T-cell (primary cell): ENCODE measurements around the gene MPHOSPH10. TPM values are rescaled to one million over a fixed set of nuclear protein-coding genes. Genes with fewer than 3 reads are reported as not detected.
"Not testable (repeated sequence)": the region's sequence is repeated elsewhere in the genome, so short reads cannot be mapped to it uniquely, and the experiment has no call there.

Source experiments
- ATAC-seq, 4 experiments: fragments of 200-7000 bp in 3 of 4; fragments of 150-1000 bp in 1 of 4; cut with Tn5 transposase; replicated peaks in 1 of 4; 1 replicate in 3 of 4; 2 replicates in 1 of 4; pipeline ENCODE4 v1.10.0; 2021; ENCODE audit warnings: moderate library complexity in 3 of 4, mild to moderate bottlenecking in 2 of 4, moderate number of reproducible peaks in 1 of 4
- CTCF ChIA-PET, 2 donors: fragments of 300-600 bp; sonication (Branson Sonifier 250); formaldehyde crosslinking; loops; one replicate each; lab custom pipeline; 2022; ENCODE audit warnings: antibody characterized with exemption in 2 of 2; lab: Charles Lee
- POLR2A ChIA-PET, 2 donors: fragments of 300-600 bp; sonication (Branson Sonifier 250); formaldehyde crosslinking; loops; one replicate each; lab custom pipeline; 2022; ENCODE audit warnings: antibody characterized with exemption in 2 of 2; lab: Charles Lee
- DNase-seq, 35 experiments: peaks; one replicate each; pipeline versions ENCODE4 v3.0.0 to v3.0.0-alpha.2; 2013 to 2023
- H3K27ac ChIP-seq: one replicate; pipeline ENCODE4 v1.5.1; 2013; ENCODE audit warnings: low read length
- H3K27me3 ChIP-seq, 2 experiments: replicated peaks in 1 of 2; 1 replicate in 1 of 2; 2 replicates in 1 of 2; pipeline versions ENCODE4 v1.6.1 to v1.7.0; 2013; ENCODE audit warnings: low read length in 1 of 2, mixed read lengths in 1 of 2; ENCODE audit not compliant: control insufficient read depth in 2 of 2, insufficient read depth in 2 of 2; ENCODE audit errors: extremely low read depth in 1 of 2
- H3K36me3 ChIP-seq, 2 donors: 1 replicate in 1 of 2; 2 replicates in 1 of 2; pipeline versions ENCODE4 v1.6.1 to v1.7.0; 2013; ENCODE audit warnings: low read length in 1 of 2; ENCODE audit not compliant: control insufficient read depth in 2 of 2, insufficient read depth in 1 of 2; ENCODE audit errors: extremely low read depth in 1 of 2
- H3K4me1 ChIP-seq, 2 experiments: 1 replicate in 1 of 2; 2 replicates in 1 of 2; pipeline versions ENCODE4 v1.6.1 to v1.7.0; 2013; ENCODE audit warnings: low read length in 2 of 2, mixed read lengths in 1 of 2; ENCODE audit not compliant: insufficient read depth in 2 of 2, control insufficient read depth in 1 of 2; ENCODE audit errors: extremely low read depth in 1 of 2
- H3K4me3 ChIP-seq, 2 donors: 1 replicate in 1 of 2; 2 replicates in 1 of 2; pipeline versions ENCODE4 v1.5.1 to v1.7.0; 2013; ENCODE audit warnings: mild to moderate bottlenecking in 2 of 2, low read length in 1 of 2, moderate library complexity in 1 of 2; ENCODE audit not compliant: control insufficient read depth in 1 of 2; ENCODE audit errors: extremely low read depth in 1 of 2
- H3K9me3 ChIP-seq: 2 replicates; pipeline ENCODE4 v1.7.0; 2013
- H3K27ac Mint-ChIP-seq, 2 donors: one replicate each; pipeline ENCODE4 v1.8.0; 2020 to 2021; ENCODE audit warnings: mild to moderate bottlenecking in 2 of 2, mixed read lengths in 2 of 2
- H3K27me3 Mint-ChIP-seq, 2 donors: one replicate each; pipeline ENCODE4 v1.8.0; 2021 to 2022; ENCODE audit warnings: mixed read lengths in 2 of 2
- H3K36me3 Mint-ChIP-seq: one replicate; pipeline ENCODE4 v1.8.0; 2021; ENCODE audit warnings: mixed read lengths
- H3K4me1 Mint-ChIP-seq, 3 donors: one replicate each; pipeline ENCODE4 v1.8.0; 2020 to 2022; ENCODE audit warnings: mixed read lengths in 3 of 3, mild to moderate bottlenecking in 1 of 3
- H3K4me3 Mint-ChIP-seq, 3 donors: one replicate each; pipeline ENCODE4 v1.8.0; 2020 to 2022; ENCODE audit warnings: mild to moderate bottlenecking in 3 of 3, mixed read lengths in 3 of 3, moderate library complexity in 3 of 3
- H3K9me3 Mint-ChIP-seq, 3 donors: one replicate each; pipeline ENCODE4 v1.8.0; 2020 to 2022; ENCODE audit warnings: mixed read lengths in 3 of 3
- WGBS: methylation state at CpG from one replicate; pipeline ENCODE4 v1.1.5; 2013; ENCODE audit warnings: missing lambda C conversion rate; ENCODE audit not compliant: insufficient coverage; 5-methylcytosine and 5-hydroxymethylcytosine counted together
- total RNA-seq, 35 experiments: library from RNA in 6 of 35; stranded (reverse) in 6 of 35; fragments of 120-200 nt in 1 of 35; gene quantifications; one replicate each; pipeline versions ENCODE4 v1.2.1 to v1.2.4 and lab custom pipeline; 2013 to 2026

MPHOSPH10 gene
- total RNA-seq, 5 donors from 2014 or later (not counting 1 experiment from before 2014, with no cell fraction given), result 34.8 to 49.6 (median 39.9) TPM

DNA sequence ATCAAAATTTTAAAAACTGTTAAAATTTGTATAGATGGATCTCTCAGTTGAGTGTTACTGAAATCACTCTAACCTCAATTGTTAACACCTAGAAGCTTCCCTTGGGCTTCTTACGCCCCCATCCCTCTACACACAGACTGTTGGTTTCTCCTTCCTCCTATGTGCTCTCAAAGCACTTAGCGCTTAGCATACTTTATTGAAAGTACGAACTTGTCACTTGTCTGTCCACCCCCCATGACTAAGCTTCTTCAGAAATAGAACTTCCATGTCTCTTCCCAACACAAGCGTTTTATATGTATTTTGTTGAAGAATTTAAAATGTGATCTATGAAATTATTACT lies 441 bp downstream of the MPHOSPH10 start:
- ATAC-seq (peak in 1 of 4 experiments; percentile 8), DNase-seq (peak in 2 of 35 experiments; percentile 4 to 40)
- 0% methylated on average over 1 of the region's 4 CpGs for WGBS
- no peaks in the 10 kb centered on the region for H3K27me3 ChIP-seq
- CTCF ChIA-PET, result interaction anchor here in 1 of 2 donors (0.6 to 1.6 kb wide), 6 partner anchors 59 to 212 kb away, joined by 3 to 6 read pairs (median 5); partner anchors contain the start of genes NAGK, PAIP2B and ZNF638
- Mint-ChIP-seq H3K9me3 (no peaks in the 10 kb centered on the region), H3K27me3 (no peaks in the 10 kb centered on the region), H3K4me1 (peaks cover 19 to 23% (median 19%) of the 10 kb centered on the region in 3 donors), H3K27ac (no peak overlapping the region), H3K36me3 (peaks cover 8% of the 10 kb centered on the region), H3K4me3 (no peak overlapping the region)
- peaks cover 2 to 15% of the 10 kb centered on the region in 2 donors for H3K36me3 ChIP-seq
- peak overlapping the region; percentile 85 to 98 for H3K4me3 ChIP-seq
- peaks cover 17 to 20% of the 10 kb centered on the region in 2 experiments for H3K4me1 ChIP-seq
- peak overlapping the region; percentile 77 for H3K27ac ChIP-seq
- POLR2A ChIA-PET, result interaction anchor here (0.6 to 3.1 kb wide), 6 partner anchors 59 to 838 kb away, joined by 3 to 20 read pairs (median 4); partner anchors contain the start of genes NAGK (in 1 of the 2), PAIP2B (in 1 of the 2) and ZNF638 (in 1 of the 2)
- no peaks in the 10 kb centered on the region for H3K9me3 ChIP-seq

DNA sequence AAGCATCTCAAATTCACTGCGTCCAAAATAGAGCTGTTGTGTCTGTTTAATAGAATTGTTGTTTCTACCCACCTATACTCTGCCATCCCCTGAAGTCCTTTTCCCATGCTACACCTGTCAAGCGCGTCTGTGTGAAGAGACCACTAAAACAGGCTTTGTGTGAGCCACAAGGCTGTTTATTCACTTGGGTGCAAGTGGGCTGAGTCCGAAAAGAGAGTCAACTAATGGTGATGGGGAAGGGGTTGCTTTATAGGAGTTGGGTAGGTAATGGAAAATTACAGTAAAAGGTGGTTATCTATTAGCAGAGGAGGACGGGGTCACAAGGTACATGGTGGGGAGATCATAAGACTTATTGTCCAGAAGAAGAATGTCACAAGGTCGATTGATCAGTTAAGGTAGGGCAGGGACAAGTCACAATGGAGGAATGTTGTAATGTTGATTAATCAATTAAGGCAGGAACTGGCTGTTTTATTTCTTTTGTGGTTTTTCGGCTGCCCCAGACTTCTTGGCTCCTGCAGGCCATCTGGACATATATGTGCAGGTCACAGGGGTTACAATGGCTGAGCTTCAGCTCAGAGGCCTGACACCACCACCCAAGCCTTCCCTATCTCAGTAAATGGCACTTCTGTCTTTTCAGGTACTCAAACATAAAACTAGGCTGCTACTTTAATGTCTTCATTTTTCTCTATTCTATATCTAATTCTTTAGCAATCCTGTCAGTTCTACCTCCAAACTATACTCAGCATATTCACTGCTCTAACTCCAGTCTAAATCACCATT lies 1.1 kb downstream of the MPHOSPH10 start:
- H3K4me3 Mint-ChIP-seq, H3K36me3 Mint-ChIP-seq, H3K27me3 ChIP-seq, H3K27ac Mint-ChIP-seq, ATAC-seq, H3K27me3 Mint-ChIP-seq, DNase-seq, H3K9me3 ChIP-seq, H3K9me3 Mint-ChIP-seq: not testable (repeated sequence)
- Histone ChIP-seq H3K4me1 (peaks cover 17 to 20% of the 10 kb centered on the region in 2 experiments), H3K27ac (peak overlapping the region; percentile 77), H3K36me3 (peaks cover 0 to 22% of the 10 kb centered on the region in 2 donors), H3K4me3 (peak overlapping the region; percentile 85 to 98)
- H3K4me1 Mint-ChIP-seq, result peaks cover 18 to 23% (median 19%) of the 10 kb centered on the region in 3 donors
- ChIA-PET CTCF (interaction anchor here in 1 of 2 donors (0.9 to 1.6 kb wide), 5 partner anchors 60 to 200 kb away, joined by 3 to 6 read pairs (median 5); partner anchors contain the start of genes NAGK, PAIP2B and ZNF638), POLR2A (interaction anchor here (0.6 to 3.1 kb wide), 5 partner anchors 60 to 839 kb away, joined by 3 to 20 read pairs (median 5); partner anchors contain the start of genes NAGK (in 1 of the 2) and PAIP2B (in 1 of the 2))
- 86% methylated on average over 2 of the region's 7 CpGs for WGBS

- H3K4me3 Mint-ChIP-seq, result no peak overlapping the region
- no peaks in the 10 kb centered on the region for H3K27me3 ChIP-seq
- H3K27ac Mint-ChIP-seq, result no peak overlapping the region
- peaks cover 8 to 12% (median 12%) of the 10 kb centered on the region in 3 donors for H3K4me1 Mint-ChIP-seq
- H3K36me3 ChIP-seq, result peaks cover 0 to 38% of the 10 kb centered on the region in 2 donors
- H3K9me3 Mint-ChIP-seq, result no peaks in the 10 kb centered on the region
- H3K36me3 Mint-ChIP-seq, result peaks cover 20% of the 10 kb centered on the region
- ChIA-PET POLR2A (no interaction called here), CTCF (no interaction called here)
- no peaks in the 10 kb centered on the region for H3K9me3 ChIP-seq
- no peak for DNase-seq
- peaks cover 17% of the 10 kb centered on the region in 2 experiments for H3K4me1 ChIP-seq
- no peak overlapping the region for H3K27ac ChIP-seq
- H3K4me3 ChIP-seq, result no peak overlapping the region
- no peak for ATAC-seq
- no peaks in the 10 kb centered on the region for H3K27me3 Mint-ChIP-seq
Observed at GRCh38 chr2:71133603-71134002, 3.2 kb downstream of the MPHOSPH10 start.

DNA sequence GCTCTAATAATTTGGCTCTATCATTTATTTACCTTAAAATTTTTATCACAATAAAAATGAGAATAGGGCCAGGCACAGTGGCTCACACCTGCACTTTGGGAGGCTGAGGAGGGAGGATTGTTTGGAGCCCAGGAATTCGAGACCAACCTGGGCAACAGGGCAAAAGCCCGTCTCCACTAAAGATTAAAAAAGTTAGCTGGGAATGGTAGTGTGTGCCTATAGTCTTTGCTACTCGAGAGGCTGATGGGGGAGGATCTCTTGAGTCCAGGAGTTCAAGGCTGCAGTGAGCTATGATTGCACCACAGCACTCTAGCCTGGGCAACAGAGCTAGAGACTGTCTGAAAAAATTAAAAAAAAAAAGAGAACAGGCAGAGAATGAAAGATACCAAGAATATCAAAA lies 5.7 kb downstream of the MPHOSPH10 start:
- Histone ChIP-seq H3K36me3 (peaks cover 0 to 61% of the 10 kb centered on the region in 2 donors), H3K27me3 (no peaks in the 10 kb centered on the region), H3K4me3 (no peak overlapping the region), H3K9me3 (no peaks in the 10 kb centered on the region), H3K4me1 (peaks cover 5 to 9% of the 10 kb centered on the region in 2 experiments), H3K27ac (no peak overlapping the region)
- Mint-ChIP-seq H3K36me3 (peaks cover 40% of the 10 kb centered on the region), H3K27me3 (no peaks in the 10 kb centered on the region), H3K27ac (no peak overlapping the region), H3K9me3 (no peaks in the 10 kb centered on the region), H3K4me1 (no peaks in the 10 kb centered on the region), H3K4me3 (no peak overlapping the region)
- no peak for ATAC-seq
- DNase-seq, result no peak
- CTCF ChIA-PET, result no interaction called here
- no CpG with 5 or more reads among the region's 3 CpGs for WGBS
- POLR2A ChIA-PET, result no interaction called here

DNA sequence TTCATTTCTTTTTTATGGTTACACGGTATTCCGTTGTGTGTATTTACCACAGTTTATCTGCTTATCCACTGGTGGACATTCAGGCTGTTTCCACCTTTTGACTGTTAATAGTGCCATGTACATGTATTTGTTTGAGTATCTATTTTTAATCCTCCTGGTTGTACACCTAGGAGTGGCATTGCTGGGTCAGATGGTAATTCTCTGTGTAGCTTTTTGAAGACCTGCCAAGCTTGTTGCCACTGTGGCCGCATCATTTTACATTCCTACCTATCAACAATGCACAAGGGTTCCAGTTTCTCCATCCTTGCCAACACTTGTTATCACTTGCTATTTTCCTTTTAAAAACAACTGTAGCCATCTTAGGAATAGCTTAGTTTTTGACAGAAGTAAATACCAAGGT lies 13.3 kb downstream of the MPHOSPH10 start:
- ChIA-PET POLR2A (no interaction called here), CTCF (interaction anchor here in 1 of 2 donors (1.0 kb wide), 1 partner anchor 13 kb away, joined by 3 read pairs; no protein-coding TSS in a partner anchor)
- H3K27me3 Mint-ChIP-seq, result no peaks in the 10 kb centered on the region
- Histone ChIP-seq H3K36me3 (peaks cover 17 to 88% of the 10 kb centered on the region in 2 donors), H3K27me3 (no peaks in the 10 kb centered on the region), H3K9me3 (no peaks in the 10 kb centered on the region), H3K4me3 (no peak overlapping the region), H3K27ac (no peak overlapping the region), H3K4me1 (no peaks in the 10 kb centered on the region)
- DNase-seq (no peak), ATAC-seq (no peak)
- no peaks in the 10 kb centered on the region for H3K9me3 Mint-ChIP-seq
- H3K36me3 Mint-ChIP-seq, result peaks cover 78% of the 10 kb centered on the region
- no peaks in the 10 kb centered on the region for H3K4me1 Mint-ChIP-seq
- H3K4me3 Mint-ChIP-seq, result no peak overlapping the region
- H3K27ac Mint-ChIP-seq, result no peak overlapping the region
- 100% methylated on average over 1 of the region's 3 CpGs for WGBS

DNA sequence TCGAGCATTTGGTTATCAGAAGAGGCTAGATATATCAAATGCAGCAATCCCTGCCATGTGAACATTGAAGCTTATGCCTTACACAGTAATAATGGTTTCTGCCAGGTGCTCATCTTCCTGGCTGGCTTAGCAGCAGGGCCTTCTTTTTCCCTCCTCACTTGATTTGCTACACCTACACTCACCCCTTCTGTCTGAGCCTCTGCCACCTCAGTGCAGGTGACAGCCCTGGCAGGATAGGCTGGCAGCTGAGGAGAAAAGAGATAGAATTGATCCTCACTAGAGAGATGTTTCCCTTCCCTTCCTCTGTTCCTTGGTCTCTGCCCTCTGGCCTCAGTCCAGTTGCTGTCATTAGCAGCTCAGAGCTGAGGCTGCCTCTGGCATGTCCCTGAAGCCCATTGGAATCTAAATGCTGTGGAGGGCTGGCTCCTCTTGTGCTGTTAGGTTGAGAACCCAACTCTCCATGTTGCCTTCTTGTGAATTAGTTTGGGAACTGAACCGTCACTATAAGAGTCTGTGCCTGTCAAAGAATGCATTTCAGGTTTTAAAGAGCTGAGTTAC lies 18.2 kb downstream of the MPHOSPH10 start:
- H3K27ac ChIP-seq, result no peak overlapping the region
- ChIA-PET POLR2A (no interaction called here), CTCF (no interaction called here)
- Mint-ChIP-seq H3K4me1 (no peaks in the 10 kb centered on the region), H3K36me3 (peaks cover 57% of the 10 kb centered on the region), H3K9me3 (no peaks in the 10 kb centered on the region), H3K27me3 (no peaks in the 10 kb centered on the region), H3K27ac (no peak overlapping the region), H3K4me3 (no peak overlapping the region)
- no peak for DNase-seq
- H3K4me3 ChIP-seq, result no peak overlapping the region
- H3K27me3 ChIP-seq, result no peaks in the 10 kb centered on the region
- 100% methylated on average over 1 of the region's 2 CpGs for WGBS
- ATAC-seq, result no peak
- H3K9me3 ChIP-seq, result no peaks in the 10 kb centered on the region
- no peaks in the 10 kb centered on the region for H3K4me1 ChIP-seq
- H3K36me3 ChIP-seq, result peaks cover 17 to 63% of the 10 kb centered on the region in 2 donors
